Fibroblast of peridontal ligament (primary cell): ENCODE results near the gene BMPR2.
A peak's percentile ranks its signal among the peaks of the same experiment; 100 is the strongest.

Source experiments
- DNase-seq: peaks from one replicate; pipeline ENCODE4 v3.0.0-alpha.2; 2010; ENCODE audit errors: extremely low read depth

The BMPR2 gene

DNA sequence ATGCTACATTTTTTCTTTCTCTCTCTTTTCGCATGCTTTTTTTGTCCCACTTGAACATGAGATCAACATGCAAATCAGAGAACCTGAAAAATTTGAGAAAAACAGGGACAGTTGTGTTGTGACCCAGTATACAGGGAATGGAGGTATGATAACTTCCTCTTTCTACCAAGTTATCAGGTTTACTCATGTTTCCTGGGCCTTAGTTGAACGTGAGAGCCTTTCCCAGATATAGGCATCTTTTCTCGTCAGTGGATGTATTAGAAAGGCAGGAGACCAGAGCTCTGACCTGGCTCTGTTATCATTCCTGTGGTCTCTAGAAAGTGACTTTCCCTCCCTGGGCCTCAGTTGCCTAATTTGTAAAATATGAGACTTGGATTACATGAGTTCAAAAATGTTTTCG is 228.6 kb downstream of the BMPR2 start:
- no peak for DNase-seq

DNA sequence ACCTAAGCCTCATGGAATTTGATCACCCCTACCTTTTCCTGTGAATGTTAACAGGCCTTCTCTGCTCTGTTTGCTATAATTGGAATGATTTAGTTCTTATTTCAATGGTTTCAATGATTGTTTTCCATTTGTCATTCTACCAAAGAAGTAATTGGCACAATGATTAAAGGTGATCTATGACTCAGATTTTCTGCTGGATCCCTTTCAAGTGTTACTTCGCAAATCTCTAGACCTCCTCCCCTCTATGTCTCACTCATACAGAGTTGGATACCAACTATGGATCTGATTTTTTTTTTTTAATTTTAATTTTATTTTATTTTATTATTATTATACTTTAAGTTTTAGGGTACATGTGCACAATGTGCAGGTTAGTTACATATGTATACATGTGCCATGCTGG is 229.0 kb downstream of the BMPR2 start:
- DNase-seq = no peak

DNA sequence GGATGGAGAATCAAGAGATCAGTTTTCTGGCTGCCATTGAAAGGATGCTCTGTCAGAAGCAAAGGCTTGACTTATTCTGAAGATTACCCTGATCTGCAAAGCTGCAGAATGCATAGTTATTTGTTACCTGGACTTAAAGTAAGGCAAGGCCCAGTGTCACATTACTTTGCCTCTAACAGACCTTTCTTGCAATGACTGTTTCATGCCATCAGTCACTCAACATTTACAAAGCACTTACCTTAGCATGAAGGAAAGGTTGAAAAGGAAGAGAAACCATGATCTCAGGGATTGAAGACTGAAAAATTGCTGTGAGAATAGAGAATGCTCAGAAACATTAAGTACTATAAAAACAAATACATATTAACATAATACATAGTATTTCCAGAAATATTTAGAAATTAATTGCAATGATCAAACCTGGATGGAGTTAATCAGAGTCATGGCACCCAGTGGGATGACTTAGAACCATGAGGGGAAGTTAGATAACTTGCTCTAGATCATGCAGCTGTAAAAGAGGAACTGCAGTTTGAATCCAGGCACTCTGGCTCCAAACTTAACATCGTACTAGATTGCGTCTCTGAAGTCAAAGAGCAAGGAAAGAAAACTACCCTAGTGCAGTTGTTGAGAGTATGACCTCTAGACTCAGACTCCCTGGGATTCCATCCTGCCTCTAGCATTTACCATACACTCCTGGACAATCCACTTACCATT is 232.2 kb downstream of the BMPR2 start:
- no peak for DNase-seq

DNA sequence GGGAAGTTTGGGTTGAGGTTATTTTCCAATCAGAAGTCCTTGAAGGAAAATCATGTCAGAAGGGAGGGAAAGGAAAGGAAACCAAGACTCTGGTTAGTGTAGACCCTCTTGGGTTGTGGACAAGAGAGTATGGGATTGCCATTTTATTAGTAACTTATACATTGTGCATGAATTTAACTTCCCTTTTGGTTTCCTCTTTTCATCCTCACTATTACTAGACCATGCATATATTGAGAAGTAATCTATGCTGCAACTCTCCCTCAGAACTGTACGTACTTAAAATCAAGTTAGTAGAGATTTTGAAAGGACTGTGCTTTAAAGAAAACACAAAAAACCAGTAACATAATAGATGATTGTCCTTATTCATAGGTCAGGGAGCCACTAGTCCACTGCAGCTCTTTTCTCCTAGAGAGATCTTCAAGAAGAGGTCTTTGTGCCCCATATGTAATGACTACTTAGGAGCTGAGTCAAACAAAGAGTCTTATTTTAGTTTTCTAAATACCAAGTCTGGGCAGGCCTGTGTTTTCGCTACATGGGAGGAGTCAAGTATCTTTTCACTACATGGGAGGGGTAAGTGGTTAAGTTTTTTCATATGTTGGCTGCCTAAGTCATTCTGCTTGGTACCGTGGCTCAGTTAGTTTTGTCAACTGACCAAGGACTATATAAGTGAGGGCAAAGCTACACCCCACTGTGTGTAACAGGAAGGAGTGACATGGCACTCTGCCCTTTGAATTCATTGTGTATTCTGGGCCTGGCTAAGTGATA is 233.4 kb downstream of the BMPR2 start:
- peak; percentile 62 for DNase-seq

DNA sequence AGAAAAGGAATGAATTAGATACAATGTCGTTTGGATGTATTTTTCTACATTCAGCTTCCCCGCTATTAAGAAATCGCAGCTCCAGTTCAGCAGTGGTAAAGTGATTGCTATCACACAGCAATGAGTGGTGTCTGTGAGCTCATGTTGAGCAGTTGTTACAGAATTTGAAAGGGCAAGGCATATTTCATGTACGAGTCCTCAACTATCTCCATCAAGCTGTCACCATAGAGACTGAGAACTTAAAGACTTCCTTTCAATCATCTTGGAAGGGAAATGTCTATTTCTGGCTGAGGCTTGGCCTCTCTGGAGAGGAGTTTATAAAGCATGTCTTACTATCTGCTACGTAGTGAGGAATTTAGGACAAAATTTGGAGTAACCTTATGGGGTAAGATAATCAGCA is 234.3 kb downstream of the BMPR2 start:
- no peak for DNase-seq

DNA sequence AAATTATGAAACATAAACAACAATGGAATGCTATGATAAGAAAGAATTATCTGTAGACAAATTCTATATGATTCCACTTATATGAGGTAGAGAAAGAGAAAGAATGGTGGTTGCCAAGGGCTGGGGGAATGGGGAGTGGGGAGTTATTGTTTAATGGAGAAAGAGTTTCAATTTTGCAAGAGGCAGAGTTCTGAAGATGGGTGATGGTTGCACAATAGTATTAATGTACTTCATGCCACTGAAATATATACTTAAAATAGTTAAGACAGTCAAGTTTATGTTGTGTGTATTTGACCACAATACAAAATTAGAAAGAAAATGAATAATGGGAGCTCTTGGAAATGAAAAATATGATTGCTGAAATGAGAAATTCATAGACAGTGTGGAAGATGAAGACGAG is 236.0 kb downstream of the BMPR2 start:
- no peak for DNase-seq

DNA sequence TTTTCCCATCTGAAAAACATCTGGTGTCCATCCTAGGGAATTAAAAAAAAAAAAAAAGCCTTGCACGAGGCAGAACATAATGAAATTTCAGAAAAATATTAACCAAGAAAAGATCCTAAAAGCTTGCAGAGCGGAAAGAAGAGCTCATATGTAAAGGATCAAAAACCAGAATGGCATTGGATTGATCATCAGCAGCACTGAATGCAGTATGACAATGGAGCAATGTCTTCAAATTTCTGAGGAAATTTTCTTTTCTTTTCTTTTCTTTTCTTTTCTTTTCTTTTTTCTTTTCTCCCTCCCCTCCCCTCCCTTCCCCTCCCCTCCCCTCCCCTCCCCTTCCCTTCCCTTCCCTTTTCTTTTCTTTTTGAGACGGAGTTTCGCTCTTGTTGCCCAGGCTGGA is 237.4 kb downstream of the BMPR2 start:
- no peak for DNase-seq
